ENCODE results near the gene WDFY3.

- no peak for TF ChIP-seq PKNOX1 (IDR thresholded peaks at IDR 0.05)
- no peak for TF ChIP-seq SP1 (IDR thresholded peaks at IDR 0.05)
These were observed 28.2 kb downstream of the WDFY3 start for GRCh38 chr4:84938316-84938715.
